Suprapubic skin (tissue), 4 donors: Measurements from ENCODE around the gene ZNRF3. TPM values are rescaled to one million over a fixed set of nuclear protein-coding genes. Genes with fewer than 3 reads are reported as not detected.

Experiments used
- DNase-seq, 2 donors: peaks; one replicate each; pipeline ENCODE4 v3.0.0-alpha.2; 2019; ENCODE audit warnings: low spot score in 2 of 2
- H3K27ac ChIP-seq: fragments of 200-600 bp; sonication (generic); one replicate; pipeline ENCODE4 v1.5.1; 2019
- H3K27me3 ChIP-seq: fragments of 200-600 bp; sonication (generic); one replicate; pipeline ENCODE4 v1.5.1; 2019
- H3K36me3 ChIP-seq: fragments of 200-600 bp; sonication (generic); one replicate; pipeline ENCODE4 v1.5.1; 2019
- H3K4me1 ChIP-seq: fragments of 200-600 bp; sonication (generic); one replicate; pipeline ENCODE4 v1.5.1; 2019
- H3K4me3 ChIP-seq: fragments of 200-600 bp; sonication (generic); one replicate; pipeline ENCODE4 v1.5.1; 2019; ENCODE audit warnings: mild to moderate bottlenecking
- H3K9me3 ChIP-seq: fragments of 200-600 bp; sonication (generic); one replicate; pipeline ENCODE4 v1.5.1; 2019
- EP300 ChIP-seq: sonication (generic); formaldehyde crosslinking; IDR thresholded peaks from one replicate; pipeline ENCODE4 v1.6.1; 2017; ENCODE audit warnings: antibody characterized with exemption
- POLR2A ChIP-seq, 2 donors: fragments of 450-650 bp; IDR thresholded peaks; one replicate each; pipeline ENCODE4 v1.6.1; 2017; ENCODE audit warnings: antibody characterized with exemption in 2 of 2, mild to moderate bottlenecking in 2 of 2, moderate library complexity in 2 of 2
- POLR2AphosphoS5 ChIP-seq, 3 donors: sonication (generic); formaldehyde crosslinking; IDR thresholded peaks; one replicate each; pipeline ENCODE4 v1.6.1; 2017; ENCODE audit warnings: antibody characterized with exemption in 3 of 3
- WGBS: methylation state at CpG from one replicate; pipeline ENCODE4 v1.1.5; 2018; 5-methylcytosine and 5-hydroxymethylcytosine counted together
- total RNA-seq, 4 donors: library from RNA; depleted of rRNA; stranded (reverse); fragments of >200 nt; gene quantifications; one replicate each; pipeline ENCODE4 v1.1.0, GENCODE V29; 2016
- TF ChIP-seq, protein P1 (sequence below), 2 donors: fragments of 200-600 bp in 1 of 2; fragments of 450-650 bp in 1 of 2; sonication (generic) in 1 of 2; IDR thresholded peaks; one replicate each; pipeline ENCODE4 v1.5.1; 2016 to 2019; ENCODE audit warnings: antibody characterized with exemption in 2 of 2, mild to moderate bottlenecking in 1 of 2, moderate library complexity in 1 of 2

ZNRF3 gene
- total RNA-seq, 4 donors from 2014 or later = 13.3 to 20.7 (median 18.4) TPM

DNA sequence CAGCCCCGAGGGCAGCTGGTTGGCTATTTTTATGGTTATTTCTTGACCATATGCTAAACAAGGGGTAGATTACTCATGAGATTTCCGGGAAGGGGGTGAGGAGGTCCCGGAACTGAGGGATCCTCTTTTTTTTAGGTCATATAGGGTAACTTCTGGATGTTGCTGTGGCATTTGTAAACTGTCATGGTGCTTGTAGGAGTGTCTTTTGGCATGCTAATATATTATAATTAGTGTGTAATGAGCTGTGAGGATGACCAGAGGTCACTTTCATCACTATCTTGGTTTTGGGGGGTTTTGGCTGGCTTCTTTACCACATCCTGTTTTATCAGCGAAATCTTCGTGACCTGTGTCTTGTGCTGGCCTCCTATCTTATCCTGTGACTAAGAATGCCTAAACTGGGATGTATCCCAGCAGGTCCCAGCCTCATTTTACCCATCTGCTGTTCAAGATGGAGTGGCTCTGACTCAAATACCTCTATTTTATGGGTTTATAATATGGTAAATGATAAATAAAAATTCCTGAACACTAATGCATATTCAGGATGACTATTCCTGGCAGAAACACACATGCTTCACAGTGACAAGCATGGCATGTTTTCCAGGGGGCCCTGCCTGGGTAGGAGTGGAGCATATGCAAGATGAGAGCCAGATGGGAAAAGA lies 200.7 kb downstream of the ZNRF3 start:
- Histone ChIP-seq H3K9me3 (no peaks in the 10 kb centered on the region), H3K4me3 (no peak overlapping the region), H3K27ac (no peak overlapping the region), H3K36me3 (no peaks in the 10 kb centered on the region), H3K27me3 (no peaks in the 10 kb centered on the region), H3K4me1 (peaks cover 37% of the 10 kb centered on the region)
- no peak for DNase-seq
- WGBS = 67% methylated on average over 5 of the region's 5 CpGs
- TF ChIP-seq, protein P1, sequence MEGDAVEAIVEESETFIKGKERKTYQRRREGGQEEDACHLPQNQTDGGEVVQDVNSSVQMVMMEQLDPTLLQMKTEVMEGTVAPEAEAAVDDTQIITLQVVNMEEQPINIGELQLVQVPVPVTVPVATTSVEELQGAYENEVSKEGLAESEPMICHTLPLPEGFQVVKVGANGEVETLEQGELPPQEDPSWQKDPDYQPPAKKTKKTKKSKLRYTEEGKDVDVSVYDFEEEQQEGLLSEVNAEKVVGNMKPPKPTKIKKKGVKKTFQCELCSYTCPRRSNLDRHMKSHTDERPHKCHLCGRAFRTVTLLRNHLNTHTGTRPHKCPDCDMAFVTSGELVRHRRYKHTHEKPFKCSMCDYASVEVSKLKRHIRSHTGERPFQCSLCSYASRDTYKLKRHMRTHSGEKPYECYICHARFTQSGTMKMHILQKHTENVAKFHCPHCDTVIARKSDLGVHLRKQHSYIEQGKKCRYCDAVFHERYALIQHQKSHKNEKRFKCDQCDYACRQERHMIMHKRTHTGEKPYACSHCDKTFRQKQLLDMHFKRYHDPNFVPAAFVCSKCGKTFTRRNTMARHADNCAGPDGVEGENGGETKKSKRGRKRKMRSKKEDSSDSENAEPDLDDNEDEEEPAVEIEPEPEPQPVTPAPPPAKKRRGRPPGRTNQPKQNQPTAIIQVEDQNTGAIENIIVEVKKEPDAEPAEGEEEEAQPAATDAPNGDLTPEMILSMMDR (IDR thresholded peaks at IDR 0.05) = no peak
- no peak for TF ChIP-seq POLR2AphosphoS5 (IDR thresholded peaks at IDR 0.05)

DNA sequence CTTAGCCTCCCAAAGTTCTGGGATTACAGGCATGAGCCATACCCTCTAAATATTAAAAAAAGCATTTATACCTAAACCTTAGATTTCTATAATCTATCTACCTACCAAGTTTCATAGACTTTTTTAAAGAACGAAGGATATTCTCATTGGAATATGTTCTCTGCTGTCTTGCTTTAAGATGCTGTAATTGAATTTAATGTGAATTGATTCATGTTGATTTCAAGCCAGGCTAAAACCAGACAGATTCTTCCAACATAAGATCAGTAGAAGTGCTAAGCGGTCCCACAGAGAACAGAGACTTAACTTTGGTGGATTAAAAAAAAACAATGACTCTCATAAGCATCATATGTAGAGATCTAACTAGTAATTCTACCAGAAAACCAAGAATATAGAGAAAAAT lies 203.6 kb downstream of the ZNRF3 start:
- WGBS = 83% methylated on average over 2 of the region's 2 CpGs
- Histone ChIP-seq H3K27me3 (no peaks in the 10 kb centered on the region), H3K4me3 (no peak overlapping the region), H3K27ac (no peak overlapping the region), H3K36me3 (no peaks in the 10 kb centered on the region), H3K9me3 (no peaks in the 10 kb centered on the region), H3K4me1 (peaks cover 11% of the 10 kb centered on the region)
- DNase-seq = no peak
- TF ChIP-seq EP300 (no peak), POLR2A (IDR thresholded peaks at IDR 0.05) (no peak), POLR2AphosphoS5 (IDR thresholded peaks at IDR 0.05) (no peak)
- TF ChIP-seq, protein P1 (IDR thresholded peaks at IDR 0.05) = no peak

DNA sequence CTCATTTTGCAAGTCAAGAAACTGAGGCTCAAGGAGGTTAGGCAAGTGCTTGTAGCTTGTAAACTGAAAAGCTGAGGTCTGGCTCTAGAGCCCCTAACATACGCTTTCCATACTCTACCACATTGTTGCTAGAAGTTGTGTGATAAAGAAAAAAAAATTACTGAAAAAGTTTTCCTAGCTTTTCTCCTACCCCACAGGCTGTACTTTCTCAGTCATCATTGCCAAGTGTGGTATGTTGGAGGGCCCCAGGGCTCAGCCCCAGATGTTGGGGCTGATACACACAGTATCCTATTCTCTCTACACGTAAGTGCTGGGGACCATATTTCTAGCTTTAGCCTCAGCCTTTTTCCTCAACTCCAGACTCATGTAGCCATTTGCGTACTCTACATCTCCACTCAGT lies 205.4 kb downstream of the ZNRF3 start:
- H3K27ac ChIP-seq = no peak overlapping the region
- H3K36me3 ChIP-seq = no peaks in the 10 kb centered on the region
- 92% methylated on average over 3 of the region's 3 CpGs for WGBS
- no peaks in the 10 kb centered on the region for H3K9me3 ChIP-seq
- no peak for TF ChIP-seq EP300
- TF ChIP-seq, protein P1 (IDR thresholded peaks at IDR 0.05) = no peak
- no peak for TF ChIP-seq POLR2A (IDR thresholded peaks at IDR 0.05)
- no peak for TF ChIP-seq POLR2AphosphoS5 (IDR thresholded peaks at IDR 0.05)
- DNase-seq = no peak
- no peak overlapping the region for H3K4me3 ChIP-seq
- no peaks in the 10 kb centered on the region for H3K27me3 ChIP-seq
- H3K4me1 ChIP-seq = peaks cover 14% of the 10 kb centered on the region

DNA sequence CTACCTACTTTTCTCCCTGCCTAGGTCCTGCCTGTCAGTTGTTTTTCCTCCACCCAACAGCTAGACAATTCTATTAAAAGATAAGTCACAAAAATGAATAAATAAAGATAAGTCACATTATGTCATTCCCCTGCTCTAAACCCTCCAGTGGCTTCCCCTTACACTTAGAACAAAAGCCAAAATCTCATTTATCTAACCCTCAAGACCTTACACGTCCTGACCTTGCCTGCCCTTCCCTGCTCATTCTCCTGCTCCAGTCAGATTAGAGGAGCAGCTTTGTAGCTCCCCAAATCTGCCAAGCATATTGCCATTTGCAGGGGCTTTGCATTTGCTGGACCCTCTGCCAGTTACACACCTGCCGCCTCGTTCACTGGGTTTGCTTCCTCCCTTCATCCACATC lies 206.1 kb downstream of the ZNRF3 start:
- no peak for DNase-seq
- TF ChIP-seq POLR2AphosphoS5 (IDR thresholded peaks at IDR 0.05) (no peak), EP300 (no peak), POLR2A (IDR thresholded peaks at IDR 0.05) (no peak)
- TF ChIP-seq, protein P1 (IDR thresholded peaks at IDR 0.05) = no peak
- H3K9me3 ChIP-seq = no peaks in the 10 kb centered on the region
- H3K27ac ChIP-seq = no peak overlapping the region
- H3K27me3 ChIP-seq = no peaks in the 10 kb centered on the region
- H3K4me1 ChIP-seq = peaks cover 19% of the 10 kb centered on the region
- no peak overlapping the region for H3K4me3 ChIP-seq
- WGBS = 68% methylated on average over 3 of the region's 3 CpGs
- no peaks in the 10 kb centered on the region for H3K36me3 ChIP-seq

DNA sequence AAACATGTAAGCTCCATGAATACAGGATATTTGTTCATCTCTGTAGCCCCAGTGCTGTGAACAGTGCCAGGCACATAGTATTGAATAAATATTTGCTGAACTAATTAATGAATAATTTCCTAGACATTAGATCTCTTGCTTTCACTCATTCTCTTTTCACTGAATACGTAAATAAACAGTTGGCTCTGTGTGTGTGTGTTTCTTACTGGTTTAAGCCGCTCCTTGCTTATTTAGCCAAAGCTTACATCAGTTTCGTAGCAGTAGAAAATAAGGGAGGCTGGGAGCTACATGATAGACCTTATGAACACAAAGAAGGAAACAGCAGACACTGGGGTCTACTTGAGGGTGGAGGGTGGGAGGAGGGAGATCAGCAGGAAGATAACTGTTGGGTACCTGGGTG lies 206.7 kb downstream of the ZNRF3 start:
- Histone ChIP-seq H3K9me3 (no peaks in the 10 kb centered on the region), H3K4me1 (peaks cover 19% of the 10 kb centered on the region), H3K36me3 (no peaks in the 10 kb centered on the region), H3K4me3 (no peak overlapping the region), H3K27me3 (no peaks in the 10 kb centered on the region), H3K27ac (no peak overlapping the region)
- WGBS = 76% methylated on average over 3 of the region's 3 CpGs
- no peak for DNase-seq
- TF ChIP-seq EP300 = no peak
- TF ChIP-seq POLR2AphosphoS5 (IDR thresholded peaks at IDR 0.05) = no peak
- TF ChIP-seq, protein P1 (IDR thresholded peaks at IDR 0.05) = no peak
- no peak for TF ChIP-seq POLR2A (IDR thresholded peaks at IDR 0.05)
